Measurements from ENCODE around the gene SRGAP3.

DNA sequence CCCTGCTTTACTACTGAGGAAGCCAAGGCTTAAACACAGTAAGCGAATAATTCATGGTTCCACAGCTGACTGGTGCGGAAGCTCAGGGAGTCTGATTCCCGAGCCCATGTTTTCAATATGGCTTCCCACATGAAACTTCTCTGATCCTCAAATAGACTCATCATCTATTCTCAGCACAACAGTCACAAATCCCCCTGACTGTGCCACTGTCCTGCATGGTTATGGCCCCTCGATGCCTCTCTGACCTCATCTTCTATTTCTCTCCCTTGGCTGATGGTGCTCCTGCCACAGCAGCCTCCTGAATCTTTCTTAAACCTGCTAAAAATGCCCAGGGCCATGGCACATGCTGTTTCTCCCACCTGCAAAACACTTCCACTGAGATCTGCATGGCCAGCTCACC, 43.2 kb downstream of the SRGAP3 start:
- TF ChIP-seq POLR2A (IDR thresholded peaks at IDR 0.05) (no peak), EP300 (IDR thresholded peaks at IDR 0.05; ENCODE audit: low read depth) (no peak)
- TF ChIP-seq, protein P1, sequence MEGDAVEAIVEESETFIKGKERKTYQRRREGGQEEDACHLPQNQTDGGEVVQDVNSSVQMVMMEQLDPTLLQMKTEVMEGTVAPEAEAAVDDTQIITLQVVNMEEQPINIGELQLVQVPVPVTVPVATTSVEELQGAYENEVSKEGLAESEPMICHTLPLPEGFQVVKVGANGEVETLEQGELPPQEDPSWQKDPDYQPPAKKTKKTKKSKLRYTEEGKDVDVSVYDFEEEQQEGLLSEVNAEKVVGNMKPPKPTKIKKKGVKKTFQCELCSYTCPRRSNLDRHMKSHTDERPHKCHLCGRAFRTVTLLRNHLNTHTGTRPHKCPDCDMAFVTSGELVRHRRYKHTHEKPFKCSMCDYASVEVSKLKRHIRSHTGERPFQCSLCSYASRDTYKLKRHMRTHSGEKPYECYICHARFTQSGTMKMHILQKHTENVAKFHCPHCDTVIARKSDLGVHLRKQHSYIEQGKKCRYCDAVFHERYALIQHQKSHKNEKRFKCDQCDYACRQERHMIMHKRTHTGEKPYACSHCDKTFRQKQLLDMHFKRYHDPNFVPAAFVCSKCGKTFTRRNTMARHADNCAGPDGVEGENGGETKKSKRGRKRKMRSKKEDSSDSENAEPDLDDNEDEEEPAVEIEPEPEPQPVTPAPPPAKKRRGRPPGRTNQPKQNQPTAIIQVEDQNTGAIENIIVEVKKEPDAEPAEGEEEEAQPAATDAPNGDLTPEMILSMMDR (IDR thresholded peaks at IDR 0.05) = no peak
